ENCODE data around the gene ASH1L. TPM values are rescaled to one million over a fixed set of nuclear protein-coding genes. Genes with fewer than 3 reads are reported as not detected.
"Not testable (repeated sequence)": the region's sequence is repeated elsewhere in the genome, so short reads cannot be mapped to it uniquely, and the experiment has no call there.

Gene ASH1L, protein sequence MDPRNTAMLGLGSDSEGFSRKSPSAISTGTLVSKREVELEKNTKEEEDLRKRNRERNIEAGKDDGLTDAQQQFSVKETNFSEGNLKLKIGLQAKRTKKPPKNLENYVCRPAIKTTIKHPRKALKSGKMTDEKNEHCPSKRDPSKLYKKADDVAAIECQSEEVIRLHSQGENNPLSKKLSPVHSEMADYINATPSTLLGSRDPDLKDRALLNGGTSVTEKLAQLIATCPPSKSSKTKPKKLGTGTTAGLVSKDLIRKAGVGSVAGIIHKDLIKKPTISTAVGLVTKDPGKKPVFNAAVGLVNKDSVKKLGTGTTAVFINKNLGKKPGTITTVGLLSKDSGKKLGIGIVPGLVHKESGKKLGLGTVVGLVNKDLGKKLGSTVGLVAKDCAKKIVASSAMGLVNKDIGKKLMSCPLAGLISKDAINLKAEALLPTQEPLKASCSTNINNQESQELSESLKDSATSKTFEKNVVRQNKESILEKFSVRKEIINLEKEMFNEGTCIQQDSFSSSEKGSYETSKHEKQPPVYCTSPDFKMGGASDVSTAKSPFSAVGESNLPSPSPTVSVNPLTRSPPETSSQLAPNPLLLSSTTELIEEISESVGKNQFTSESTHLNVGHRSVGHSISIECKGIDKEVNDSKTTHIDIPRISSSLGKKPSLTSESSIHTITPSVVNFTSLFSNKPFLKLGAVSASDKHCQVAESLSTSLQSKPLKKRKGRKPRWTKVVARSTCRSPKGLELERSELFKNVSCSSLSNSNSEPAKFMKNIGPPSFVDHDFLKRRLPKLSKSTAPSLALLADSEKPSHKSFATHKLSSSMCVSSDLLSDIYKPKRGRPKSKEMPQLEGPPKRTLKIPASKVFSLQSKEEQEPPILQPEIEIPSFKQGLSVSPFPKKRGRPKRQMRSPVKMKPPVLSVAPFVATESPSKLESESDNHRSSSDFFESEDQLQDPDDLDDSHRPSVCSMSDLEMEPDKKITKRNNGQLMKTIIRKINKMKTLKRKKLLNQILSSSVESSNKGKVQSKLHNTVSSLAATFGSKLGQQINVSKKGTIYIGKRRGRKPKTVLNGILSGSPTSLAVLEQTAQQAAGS (N-terminal part only)
- total RNA-seq (ENCODE audit: unreplicated experiment), result 43.0 TPM
- long read RNA-seq, partial matches to known transcripts, result 2 of 5 reads
- long read RNA-seq, other reads (novel, unspliced or antisense), result 3 of 5 reads

DNA sequence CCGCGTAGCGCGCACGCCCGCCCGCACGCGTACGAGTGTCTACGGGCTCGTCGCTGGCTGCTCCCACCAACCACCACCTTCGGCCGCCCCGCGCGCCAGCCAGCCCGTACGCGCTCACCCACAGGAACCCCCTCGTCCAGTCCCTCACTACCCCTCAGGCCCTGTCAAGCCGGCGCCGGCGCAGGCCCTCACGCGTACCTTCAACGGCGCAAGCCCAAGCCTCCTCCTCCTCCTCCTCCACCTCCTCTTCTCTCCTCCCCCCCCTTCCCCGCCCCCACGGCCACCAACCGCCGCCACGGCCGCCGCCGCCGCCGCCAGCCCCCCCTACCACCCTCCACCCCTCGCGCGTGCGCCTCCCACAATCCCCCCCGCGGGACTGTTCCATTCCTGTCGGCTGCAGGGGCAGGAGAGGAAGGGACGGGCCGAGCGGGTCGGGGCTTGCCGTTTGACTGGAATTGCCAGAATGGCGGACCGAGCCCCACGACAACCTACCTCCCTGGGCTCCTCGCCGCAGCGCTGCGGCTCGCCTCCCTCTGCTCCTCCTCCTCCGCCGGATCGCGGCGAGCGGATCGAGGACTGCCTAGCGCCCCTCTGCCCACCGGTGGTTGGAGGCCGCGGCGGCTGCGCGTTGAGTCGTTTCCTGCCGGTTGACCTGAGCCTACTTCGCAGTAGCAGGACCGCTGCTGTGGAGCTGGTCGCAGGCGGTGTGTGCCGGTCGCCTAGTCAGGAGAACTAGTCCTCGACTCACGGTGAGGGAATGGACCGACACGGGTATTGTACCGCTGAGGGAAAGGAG lies at the start of gene ASH1L:
TSS of gene ASH1L (minus strand) at position 223 of the 796 bp plus-strand sequence. CDS start 41,284 bp downstream, outside the sequence.
- peak; percentile 93 for DNase-seq
- TF ChIP-seq, protein P1, sequence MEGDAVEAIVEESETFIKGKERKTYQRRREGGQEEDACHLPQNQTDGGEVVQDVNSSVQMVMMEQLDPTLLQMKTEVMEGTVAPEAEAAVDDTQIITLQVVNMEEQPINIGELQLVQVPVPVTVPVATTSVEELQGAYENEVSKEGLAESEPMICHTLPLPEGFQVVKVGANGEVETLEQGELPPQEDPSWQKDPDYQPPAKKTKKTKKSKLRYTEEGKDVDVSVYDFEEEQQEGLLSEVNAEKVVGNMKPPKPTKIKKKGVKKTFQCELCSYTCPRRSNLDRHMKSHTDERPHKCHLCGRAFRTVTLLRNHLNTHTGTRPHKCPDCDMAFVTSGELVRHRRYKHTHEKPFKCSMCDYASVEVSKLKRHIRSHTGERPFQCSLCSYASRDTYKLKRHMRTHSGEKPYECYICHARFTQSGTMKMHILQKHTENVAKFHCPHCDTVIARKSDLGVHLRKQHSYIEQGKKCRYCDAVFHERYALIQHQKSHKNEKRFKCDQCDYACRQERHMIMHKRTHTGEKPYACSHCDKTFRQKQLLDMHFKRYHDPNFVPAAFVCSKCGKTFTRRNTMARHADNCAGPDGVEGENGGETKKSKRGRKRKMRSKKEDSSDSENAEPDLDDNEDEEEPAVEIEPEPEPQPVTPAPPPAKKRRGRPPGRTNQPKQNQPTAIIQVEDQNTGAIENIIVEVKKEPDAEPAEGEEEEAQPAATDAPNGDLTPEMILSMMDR (IDR thresholded peaks at IDR 0.05; ENCODE audit: partially characterized antibody, unreplicated experiment), result no peak
- Mint-ChIP-seq H3K9me3 (ENCODE audit: unreplicated experiment) (peaks cover 9% of the 10 kb centered on the region), H3K4me3 (ENCODE audit: unreplicated experiment) (peak within 1 kb of the TSS; percentile 96), H3K36me3 (ENCODE audit: unreplicated experiment) (no peaks in the 10 kb centered on the region), H3K4me1 (ENCODE audit: low read depth, unreplicated experiment) (peaks cover 13% of the 10 kb centered on the region), H3K27me3 (ENCODE audit: unreplicated experiment) (peaks cover 4% of the 10 kb centered on the region), H3K27ac (ENCODE audit: unreplicated experiment) (peak within 1 kb of the TSS; percentile 93)

DNA sequence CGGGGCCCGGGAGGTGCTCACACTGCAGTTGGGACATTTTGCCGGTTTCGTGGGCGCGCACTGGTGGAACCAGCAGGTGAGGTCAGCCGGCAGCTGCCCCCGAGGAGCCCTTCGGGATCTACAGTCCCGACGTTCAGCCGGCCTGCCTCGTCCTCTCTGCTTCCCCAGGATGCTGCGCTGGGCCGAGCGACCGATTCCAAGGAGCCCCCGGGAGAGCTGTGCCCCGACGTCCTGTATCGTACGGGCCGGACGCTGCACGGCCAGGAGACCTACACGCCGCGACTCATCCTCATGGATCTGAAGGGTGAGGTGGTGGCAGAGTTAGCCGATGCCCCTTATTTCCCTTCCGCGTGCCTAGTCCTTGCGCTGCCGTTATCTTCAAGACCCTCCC lies 47.6 kb upstream of the ASH1L start:
- not testable (repeated sequence) for DNase-seq; H3K27ac Mint-ChIP-seq (ENCODE audit: unreplicated experiment); H3K9me3 Mint-ChIP-seq (ENCODE audit: unreplicated experiment); H3K4me1 Mint-ChIP-seq (ENCODE audit: low read depth, unreplicated experiment); H3K36me3 Mint-ChIP-seq (ENCODE audit: unreplicated experiment); H3K4me3 Mint-ChIP-seq (ENCODE audit: unreplicated experiment); H3K27me3 Mint-ChIP-seq (ENCODE audit: unreplicated experiment)

DNA sequence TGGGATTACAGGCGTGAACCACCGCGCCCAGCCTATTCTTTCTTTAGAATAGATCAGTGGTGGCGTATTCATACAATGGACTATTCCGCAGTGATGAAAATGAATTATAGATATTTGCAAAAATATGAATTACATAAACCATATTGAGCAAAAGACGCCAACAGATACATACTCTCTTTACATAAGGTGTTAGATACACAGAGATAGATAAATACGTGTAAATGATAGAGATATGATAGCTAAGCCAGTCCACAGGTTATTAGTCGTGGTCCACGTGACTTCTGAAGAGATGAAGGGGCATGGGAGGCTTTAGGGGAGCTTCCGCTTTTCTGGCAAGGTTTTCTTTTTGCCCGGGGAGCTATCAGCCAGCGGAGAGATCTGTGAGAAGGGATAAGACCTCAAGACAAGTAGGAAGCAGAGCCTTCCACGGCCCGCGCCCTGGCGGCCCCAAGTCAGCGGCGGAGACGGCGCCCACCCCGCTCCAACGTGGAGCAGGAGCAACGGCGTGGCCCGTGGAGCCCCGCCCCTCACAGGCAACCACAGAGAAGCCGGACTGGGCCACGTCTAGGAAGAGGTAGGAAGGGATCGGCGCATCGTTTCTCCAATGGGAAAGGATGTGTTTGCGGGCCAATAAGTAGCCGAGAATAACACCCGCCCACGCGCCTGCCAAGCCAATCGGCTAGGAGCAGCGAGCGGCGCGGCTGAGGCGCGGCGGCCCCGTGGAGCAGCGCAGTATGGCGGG lies 47.1 kb upstream of the ASH1L start, which contains the start of gene MSTO1:
TSS of gene MSTO1 (plus strand) at position 704 of the 742 bp plus-strand sequence. CDS start at position 735, 31 bp downstream.
- Mint-ChIP-seq H3K27me3 (ENCODE audit: unreplicated experiment) (no peaks in the 10 kb centered on the region), H3K4me3 (ENCODE audit: unreplicated experiment) (peak within 1 kb of the TSS; percentile 97), H3K9me3 (ENCODE audit: unreplicated experiment) (peaks cover 2% of the 10 kb centered on the region), H3K36me3 (ENCODE audit: unreplicated experiment) (no peaks in the 10 kb centered on the region), H3K4me1 (ENCODE audit: low read depth, unreplicated experiment) (no peaks in the 10 kb centered on the region), H3K27ac (ENCODE audit: unreplicated experiment) (peak within 1 kb of the TSS; percentile 86)
- TF ChIP-seq, protein P1 (IDR thresholded peaks at IDR 0.05; ENCODE audit: partially characterized antibody, unreplicated experiment), result no peak
- peak; percentile 92 for DNase-seq

DNA sequence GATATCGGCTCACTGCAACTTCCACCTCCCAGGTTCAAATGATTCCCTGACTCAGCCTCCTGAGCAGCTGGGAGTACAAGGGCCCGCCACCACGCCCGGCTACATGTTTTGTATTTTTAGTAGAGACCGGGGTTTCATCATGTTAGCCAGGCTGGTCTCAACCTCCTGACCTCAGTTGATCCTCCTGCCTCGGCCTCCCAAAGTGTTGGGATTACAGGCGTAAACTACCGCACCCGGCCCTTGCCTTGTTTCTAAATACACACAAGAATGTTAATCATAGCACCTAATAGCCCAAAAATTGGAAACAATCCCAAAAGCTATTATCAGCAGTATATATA lies 46.3 kb upstream of the ASH1L start:
- DNase-seq, result no peak
- Mint-ChIP-seq H3K4me3 (ENCODE audit: unreplicated experiment) (no peak overlapping the region), H3K27me3 (ENCODE audit: unreplicated experiment) (no peaks in the 10 kb centered on the region), H3K36me3 (ENCODE audit: unreplicated experiment) (no peaks in the 10 kb centered on the region), H3K27ac (ENCODE audit: unreplicated experiment) (no peak overlapping the region), H3K9me3 (ENCODE audit: unreplicated experiment) (peaks cover 2% of the 10 kb centered on the region), H3K4me1 (ENCODE audit: low read depth, unreplicated experiment) (no peaks in the 10 kb centered on the region)
- TF ChIP-seq, protein P1 (IDR thresholded peaks at IDR 0.05; ENCODE audit: partially characterized antibody, unreplicated experiment), result no peak

Measured in glutamatergic neuron (in vitro differentiated cells).